Suprapubic skin (tissue), 4 donors: ENCODE results near the gene RASA3. TPM values are rescaled to one million over a fixed set of nuclear protein-coding genes. Genes with fewer than 3 reads are reported as not detected.

ENCODE experiments used
- DNase-seq, 2 donors: peaks; one replicate each; pipeline ENCODE4 v3.0.0-alpha.2; 2019; ENCODE audit warnings: low spot score in 2 of 2
- H3K27ac ChIP-seq: fragments of 200-600 bp; sonication (generic); one replicate; pipeline ENCODE4 v1.5.1; 2019
- H3K27me3 ChIP-seq: fragments of 200-600 bp; sonication (generic); one replicate; pipeline ENCODE4 v1.5.1; 2019
- H3K36me3 ChIP-seq: fragments of 200-600 bp; sonication (generic); one replicate; pipeline ENCODE4 v1.5.1; 2019
- H3K4me1 ChIP-seq: fragments of 200-600 bp; sonication (generic); one replicate; pipeline ENCODE4 v1.5.1; 2019
- H3K4me3 ChIP-seq: fragments of 200-600 bp; sonication (generic); one replicate; pipeline ENCODE4 v1.5.1; 2019; ENCODE audit warnings: mild to moderate bottlenecking
- H3K9me3 ChIP-seq: fragments of 200-600 bp; sonication (generic); one replicate; pipeline ENCODE4 v1.5.1; 2019
- CTCF ChIP-seq, 2 donors: fragments of 200-600 bp in 1 of 2; fragments of 450-650 bp in 1 of 2; sonication (generic) in 1 of 2; IDR thresholded peaks; one replicate each; pipeline ENCODE4 v1.5.1; 2016 to 2019; ENCODE audit warnings: antibody characterized with exemption in 2 of 2, mild to moderate bottlenecking in 1 of 2, moderate library complexity in 1 of 2
- EP300 ChIP-seq: sonication (generic); formaldehyde crosslinking; IDR thresholded peaks from one replicate; pipeline ENCODE4 v1.6.1; 2017; ENCODE audit warnings: antibody characterized with exemption
- POLR2A ChIP-seq, 2 donors: fragments of 450-650 bp; IDR thresholded peaks; one replicate each; pipeline ENCODE4 v1.6.1; 2017; ENCODE audit warnings: antibody characterized with exemption in 2 of 2, mild to moderate bottlenecking in 2 of 2, moderate library complexity in 2 of 2
- POLR2AphosphoS5 ChIP-seq, 3 donors: sonication (generic); formaldehyde crosslinking; IDR thresholded peaks; one replicate each; pipeline ENCODE4 v1.6.1; 2017; ENCODE audit warnings: antibody characterized with exemption in 3 of 3
- WGBS: methylation state at CpG from one replicate; pipeline ENCODE4 v1.1.5; 2018; 5-methylcytosine and 5-hydroxymethylcytosine counted together
- total RNA-seq, 4 donors: library from RNA; depleted of rRNA; stranded (reverse); fragments of >200 nt; gene quantifications; one replicate each; pipeline ENCODE4 v1.1.0, GENCODE V29; 2016

The RASA3 gene
- total RNA-seq, 4 donors from 2014 or later, result 15.3 to 37.1 (median 16.4) TPM

- Histone ChIP-seq H3K36me3 (no peaks in the 10 kb centered on the region), H3K27me3 (no peaks in the 10 kb centered on the region), H3K4me1 (peaks cover 75% of the 10 kb centered on the region), H3K27ac (peak overlapping the region; percentile 97), H3K4me3 (peak overlapping the region; percentile 32), H3K9me3 (no peaks in the 10 kb centered on the region)
- DNase-seq, result peak; percentile 70 to 80
- 16% methylated on average over 20 of the region's 20 CpGs for WGBS
- TF ChIP-seq POLR2A (IDR thresholded peaks at IDR 0.05) (no peak), POLR2AphosphoS5 (IDR thresholded peaks at IDR 0.05) (no peak), CTCF (IDR thresholded peaks at IDR 0.05) (no peak), EP300 (no peak)
These were observed 67.8 kb downstream of the RASA3 start for GRCh38 chr13:114064450-114065140.

- DNase-seq, result peak; percentile 82 to 88
- H3K4me1 ChIP-seq, result peaks cover 69% of the 10 kb centered on the region
- 64% methylated on average over 17 of the region's 22 CpGs for WGBS
These were observed 68.6 kb downstream of the RASA3 start for GRCh38 chr13:114063545-114064449.

GRCh38 chr13:114062754-114063153 is 69.7 kb downstream of the RASA3 start:
- no peaks in the 10 kb centered on the region for H3K27me3 ChIP-seq
- TF ChIP-seq POLR2A (IDR thresholded peaks at IDR 0.05) (no peak), EP300 (no peak), POLR2AphosphoS5 (IDR thresholded peaks at IDR 0.05) (no peak), CTCF (IDR thresholded peaks at IDR 0.05) (no peak)
- 73% methylated on average over 16 of the region's 16 CpGs for WGBS
- H3K4me3 ChIP-seq, result no peak overlapping the region
- no peaks in the 10 kb centered on the region for H3K36me3 ChIP-seq
- DNase-seq, result peak in 1 of 2 donors; percentile 63
- H3K9me3 ChIP-seq, result no peaks in the 10 kb centered on the region
- H3K4me1 ChIP-seq, result peaks cover 66% of the 10 kb centered on the region
- peak overlapping the region; percentile 48 for H3K27ac ChIP-seq

More at GRCh38 chr13:114063545-114064449, 68.6 kb downstream of the RASA3 start:
- peak overlapping the region; percentile 97 for H3K27ac ChIP-seq
- H3K9me3 ChIP-seq, result no peaks in the 10 kb centered on the region
- peak overlapping the region; percentile 32 for H3K4me3 ChIP-seq
- H3K36me3 ChIP-seq, result no peaks in the 10 kb centered on the region
- no peak for TF ChIP-seq CTCF (IDR thresholded peaks at IDR 0.05)
- peak in 1 of 3 donors; percentile 24 for TF ChIP-seq POLR2AphosphoS5 (IDR thresholded peaks at IDR 0.05)
- peak in 1 of 2 donors; percentile 21 for TF ChIP-seq POLR2A (IDR thresholded peaks at IDR 0.05)
- H3K27me3 ChIP-seq, result no peaks in the 10 kb centered on the region

GRCh38 chr13:114062341-114062740 is 70.1 kb downstream of the RASA3 start:
- Histone ChIP-seq H3K27me3 (no peaks in the 10 kb centered on the region), H3K9me3 (no peaks in the 10 kb centered on the region), H3K36me3 (no peaks in the 10 kb centered on the region), H3K27ac (peak overlapping the region; percentile 48), H3K4me1 (peaks cover 66% of the 10 kb centered on the region), H3K4me3 (no peak overlapping the region)
- 91% methylated on average over 34 of the region's 34 CpGs for WGBS
- DNase-seq, result no peak
- TF ChIP-seq POLR2A (IDR thresholded peaks at IDR 0.05), result no peak

- H3K36me3 ChIP-seq, result no peaks in the 10 kb centered on the region
- 90% methylated on average over 20 of the region's 20 CpGs for WGBS
- H3K9me3 ChIP-seq, result no peaks in the 10 kb centered on the region
- no peaks in the 10 kb centered on the region for H3K27me3 ChIP-seq
- H3K4me3 ChIP-seq, result no peak overlapping the region
- peaks cover 65% of the 10 kb centered on the region for H3K4me1 ChIP-seq
- TF ChIP-seq POLR2A (IDR thresholded peaks at IDR 0.05) (no peak), EP300 (no peak), POLR2AphosphoS5 (IDR thresholded peaks at IDR 0.05) (no peak), CTCF (IDR thresholded peaks at IDR 0.05) (no peak)
- no peak overlapping the region for H3K27ac ChIP-seq
- peak in 1 of 2 donors; percentile 53 for DNase-seq
These were observed 70.7 kb downstream of the RASA3 start for GRCh38 chr13:114061744-114062143.
